Dedifferentiated amniotic fluid mesenchymal stem cell (primary cell): ENCODE results near the gene DPY30.

Experiments used
- DNase-seq: peaks from one replicate; pipeline ENCODE4 v3.0.0-alpha.2; 2016; ENCODE audit errors: extremely low spot score

The DPY30 gene

DNA sequence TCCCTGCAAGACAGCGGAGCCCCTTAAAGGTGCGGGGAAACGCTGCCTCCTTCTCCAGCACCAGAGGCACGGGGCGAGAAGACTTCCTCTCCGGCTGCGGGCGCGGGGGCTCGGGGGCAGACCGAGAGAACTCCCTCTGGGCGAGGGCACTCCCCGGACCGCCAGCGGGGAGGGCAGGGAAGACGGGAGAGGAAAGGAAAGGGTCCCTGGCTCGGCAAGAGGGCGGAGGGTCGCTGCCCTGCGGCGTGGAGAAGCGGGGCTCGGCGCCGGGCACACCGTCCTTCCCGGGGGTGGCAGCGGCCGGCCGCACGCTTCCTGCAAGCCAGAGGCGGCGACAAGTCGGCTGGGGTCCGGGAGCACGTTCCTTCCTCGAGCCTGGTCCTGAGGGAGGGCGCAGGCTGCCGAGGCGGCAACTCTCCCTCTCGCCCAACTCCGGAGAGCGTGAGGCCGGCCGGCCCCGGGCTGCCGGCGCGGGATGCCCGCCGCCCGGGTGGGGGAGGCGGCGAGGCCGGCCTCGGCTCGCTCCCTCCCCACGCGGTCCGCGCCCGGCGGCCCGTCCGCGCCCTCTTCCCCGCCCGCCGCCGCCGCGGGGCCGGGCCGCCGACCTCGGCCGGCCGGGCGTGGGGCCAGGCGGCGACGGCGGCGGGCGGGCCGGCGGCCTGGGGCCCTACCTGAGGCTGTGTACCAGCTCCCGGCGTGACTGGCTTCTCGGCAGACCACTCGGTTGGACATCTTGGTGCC, 29.9 kb downstream of the DPY30 start:
- DNase-seq, result no peak

- no peak for DNase-seq
These were observed 30.6 kb downstream of the DPY30 start for GRCh38 chr2:32008805-32009515.

- no peak for DNase-seq
These were observed 32.5 kb downstream of the DPY30 start for GRCh38 chr2:32007121-32007391.

DNA sequence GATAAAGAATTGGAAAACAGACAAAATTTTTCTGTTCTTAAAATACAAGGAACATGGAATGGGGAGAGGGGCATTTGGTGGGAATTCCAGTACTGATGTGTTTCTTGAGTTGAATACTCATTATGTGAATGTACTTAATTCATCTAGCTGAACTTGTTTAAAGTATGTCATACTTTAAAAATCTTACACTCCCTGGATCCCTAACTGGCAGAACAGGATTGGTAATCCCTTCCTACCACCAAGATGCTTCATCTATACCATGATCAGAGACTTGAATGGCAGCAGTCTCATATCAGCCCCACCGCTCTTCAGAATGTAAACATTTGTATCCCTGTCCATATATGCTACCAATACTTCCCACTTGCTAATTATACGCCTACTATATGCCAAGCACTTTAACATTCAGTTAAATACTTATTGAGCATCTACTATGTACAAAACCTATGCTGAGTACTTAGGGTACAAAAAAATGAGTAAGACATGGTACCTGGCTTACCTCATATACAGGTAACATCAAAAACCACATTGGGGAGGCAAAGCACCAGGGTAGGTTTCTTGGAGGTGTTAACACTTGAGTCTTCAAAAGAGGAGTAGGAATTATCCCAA, 34.1 kb downstream of the DPY30 start:
- no peak for DNase-seq

GRCh38 chr2:32003791-32004190, 35.8 kb downstream of the DPY30 start:
- no peak for DNase-seq

DNA sequence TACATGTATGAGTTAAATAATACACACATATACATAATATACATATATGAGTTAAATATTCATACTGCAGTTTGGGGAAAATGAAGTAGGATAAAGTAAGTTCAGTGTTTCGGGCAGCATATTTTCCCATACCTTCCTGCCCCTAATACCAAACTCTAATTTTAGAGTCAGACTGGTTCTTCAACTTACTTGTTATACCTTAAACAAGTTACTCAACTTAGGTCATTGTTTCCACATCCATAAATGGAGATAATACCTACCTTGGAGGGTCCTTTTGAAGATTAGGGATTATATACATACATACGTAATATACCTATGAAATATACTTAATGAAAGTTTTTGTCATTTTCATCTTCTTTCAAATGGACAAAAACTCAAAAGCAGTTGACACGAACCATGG, 37.2 kb downstream of the DPY30 start:
- no peak for DNase-seq

DNA sequence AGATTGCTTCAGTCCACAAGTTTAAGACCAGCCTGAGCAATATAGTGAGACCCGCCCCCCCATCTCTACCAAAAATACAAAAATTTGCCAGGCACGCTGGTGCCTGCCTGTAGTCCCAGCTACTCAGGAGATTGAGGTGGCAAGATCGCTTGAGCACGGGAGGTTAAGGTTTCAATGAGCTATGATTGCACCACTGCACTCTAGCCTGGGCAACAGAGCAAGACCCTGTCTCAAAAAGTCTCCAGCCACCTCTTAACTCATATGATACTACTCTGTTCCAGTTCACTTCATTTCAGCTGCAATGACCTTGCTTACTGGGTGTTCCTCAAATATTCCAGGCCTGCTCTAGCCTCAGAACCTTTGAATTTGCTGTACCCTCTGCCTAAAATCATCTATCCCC, 40.2 kb downstream of the DPY30 start:
- no peak for DNase-seq

DNA sequence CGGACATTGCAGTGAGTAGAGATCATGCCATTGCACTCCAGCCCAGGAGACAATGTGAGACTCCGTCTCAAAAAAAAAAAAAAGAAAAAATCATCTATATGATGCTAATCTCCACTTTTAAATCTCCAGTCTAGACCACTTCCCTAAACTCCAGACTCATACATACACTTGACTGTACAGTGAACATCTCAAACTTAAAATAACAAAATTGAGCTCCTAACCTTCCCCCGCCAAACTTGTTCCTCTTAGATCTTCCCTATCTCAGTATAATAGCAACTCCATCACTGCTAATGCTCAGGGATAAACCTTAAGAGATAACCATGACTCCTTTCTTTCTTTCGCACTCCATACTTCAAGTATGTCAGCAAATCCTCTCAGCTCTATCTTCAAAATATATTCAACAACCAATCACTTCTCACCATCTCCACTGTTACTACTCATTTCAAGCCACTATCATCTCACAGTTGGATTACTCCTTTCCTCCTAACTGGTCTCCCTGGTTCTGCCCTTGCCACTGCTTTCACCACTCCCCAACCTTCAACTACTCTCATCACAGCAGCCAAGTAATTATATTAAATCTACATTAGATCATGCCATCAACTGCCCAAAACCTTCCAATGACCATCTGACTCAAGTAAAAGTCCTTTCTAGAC, 40.7 kb downstream of the DPY30 start:
- no peak for DNase-seq

- no peak for DNase-seq
These were observed 42.0 kb downstream of the DPY30 start for GRCh38 chr2:31997653-31998052.

DNA sequence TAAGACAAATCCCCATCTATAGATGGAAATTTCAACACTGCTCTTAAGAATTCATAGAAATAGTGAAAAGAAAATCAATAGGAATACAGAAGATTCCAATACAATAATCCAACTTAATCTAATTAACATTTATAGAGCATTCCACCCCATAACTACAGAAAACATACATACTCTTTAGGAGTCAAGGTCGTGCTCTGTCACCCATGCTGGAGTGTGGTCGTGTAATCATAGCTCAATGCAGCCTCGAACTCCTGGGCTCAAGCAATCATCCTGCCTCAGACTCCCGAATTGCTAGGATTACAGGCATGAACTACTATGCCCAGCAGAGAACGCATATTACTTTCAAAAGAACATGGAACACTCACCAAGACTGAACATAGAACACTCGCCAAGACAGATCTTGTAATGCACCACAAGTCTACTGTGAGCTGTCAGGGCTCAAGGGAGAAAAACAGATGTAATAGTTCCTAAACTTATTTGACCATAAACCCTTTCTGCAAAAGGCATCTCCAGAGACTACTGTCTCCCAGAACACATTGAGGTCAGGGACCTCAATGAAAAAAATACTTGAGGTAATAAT, 42.9 kb downstream of the DPY30 start:
- no peak for DNase-seq

GRCh38 chr2:31992934-31993333, 46.7 kb downstream of the DPY30 start:
- no peak for DNase-seq

- DNase-seq, result no peak
These were observed 47.5 kb downstream of the DPY30 start for GRCh38 chr2:31992025-31992579.

DNA sequence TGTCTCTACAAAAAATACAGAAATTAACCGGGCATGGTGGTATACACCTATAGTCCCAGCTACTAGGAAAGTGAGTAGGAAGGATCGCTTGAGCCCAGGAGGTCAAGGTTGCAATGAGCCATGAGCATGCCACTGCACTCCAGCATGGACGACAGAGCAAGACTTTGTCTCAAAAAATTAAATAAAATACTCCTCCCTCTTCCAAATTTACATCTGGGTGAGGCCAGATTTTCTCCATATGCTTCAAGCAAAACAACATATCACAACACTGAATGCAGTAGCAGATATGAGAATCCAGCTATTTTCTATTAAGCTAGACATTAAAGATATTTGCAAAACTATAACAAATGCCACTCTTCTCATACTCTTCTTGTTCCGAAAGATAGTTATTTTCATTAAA, 49.7 kb downstream of the DPY30 start:
- DNase-seq, result no peak

GRCh38 chr2:31987454-31988220, 52.0 kb downstream of the DPY30 start:
- DNase-seq, result no peak

DNA sequence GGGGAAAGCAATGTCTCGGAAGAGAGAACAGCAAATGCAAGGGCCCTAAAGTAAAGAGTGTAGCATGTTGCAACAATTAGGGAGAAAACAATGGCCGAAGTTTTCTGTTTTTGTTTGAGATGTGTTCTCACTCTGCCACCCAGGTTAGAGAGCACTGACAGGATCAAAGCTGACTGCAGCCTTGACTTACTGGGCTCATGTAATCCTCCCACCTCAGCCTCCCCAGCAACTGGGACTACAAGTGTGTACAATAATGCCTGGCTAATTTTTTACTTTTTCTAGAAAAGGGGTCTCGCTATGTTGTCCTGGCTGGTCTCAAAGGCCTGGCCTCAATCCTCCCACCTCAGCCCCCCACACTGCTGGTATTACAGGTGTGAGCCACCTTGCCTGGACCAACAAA, 52.7 kb downstream of the DPY30 start:
- DNase-seq, result no peak

DNA sequence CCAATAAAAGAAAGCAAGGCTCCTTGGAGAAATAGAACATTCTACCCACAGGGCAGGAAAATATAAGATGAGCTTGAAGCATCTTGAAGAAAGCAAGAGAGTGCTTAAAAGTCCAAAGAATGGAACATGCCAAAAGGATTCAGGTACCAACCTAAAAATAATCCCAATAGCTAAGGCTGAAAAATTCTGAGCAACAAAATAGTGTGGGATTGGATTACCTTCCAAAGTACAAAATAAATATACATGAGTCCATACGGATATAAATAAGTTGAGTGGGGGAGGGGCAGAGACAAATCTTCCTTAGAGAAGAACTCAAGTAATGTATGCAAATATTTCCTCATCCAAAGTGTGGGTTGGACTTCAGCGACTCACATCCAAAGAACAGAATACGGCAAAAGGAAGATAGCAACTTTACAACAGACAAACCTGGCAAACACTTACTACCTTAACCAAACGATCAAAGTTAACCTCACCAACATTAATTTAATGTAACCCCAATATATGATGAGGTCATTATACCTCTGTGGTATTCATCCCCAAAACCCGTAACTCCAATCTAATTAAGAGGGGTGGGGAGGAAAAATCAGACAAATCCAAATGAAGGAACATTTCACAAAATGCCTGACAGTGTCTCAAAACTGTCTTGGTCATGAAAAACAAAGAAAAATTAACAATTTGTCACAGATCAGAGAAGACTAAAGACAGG, 55.7 kb downstream of the DPY30 start:
- DNase-seq, result no peak

GRCh38 chr2:31980674-31981356, 58.8 kb downstream of the DPY30 start:
- no peak for DNase-seq

DNA sequence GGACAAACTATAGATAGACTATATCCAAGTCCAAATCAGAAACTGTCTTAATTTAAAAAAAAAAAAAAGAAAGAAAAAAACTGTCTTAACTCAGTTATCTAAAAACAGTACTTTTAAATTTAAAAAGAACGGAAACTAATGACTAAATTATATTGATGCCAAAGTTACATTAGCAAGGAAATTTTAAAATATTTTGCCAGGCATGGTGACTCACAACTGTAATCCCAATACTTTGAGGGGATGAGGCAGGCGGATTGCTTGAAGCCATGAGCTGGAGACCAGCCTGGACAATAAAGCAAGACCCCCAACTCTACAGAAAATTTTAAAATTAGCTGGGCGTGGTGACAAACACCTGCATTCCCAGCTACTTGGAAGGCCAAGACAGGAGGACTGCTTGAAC, 59.6 kb downstream of the DPY30 start:
- no peak for DNase-seq

- DNase-seq, result no peak
These were observed 60.6 kb downstream of the DPY30 start for GRCh38 chr2:31979018-31979417.

DNA sequence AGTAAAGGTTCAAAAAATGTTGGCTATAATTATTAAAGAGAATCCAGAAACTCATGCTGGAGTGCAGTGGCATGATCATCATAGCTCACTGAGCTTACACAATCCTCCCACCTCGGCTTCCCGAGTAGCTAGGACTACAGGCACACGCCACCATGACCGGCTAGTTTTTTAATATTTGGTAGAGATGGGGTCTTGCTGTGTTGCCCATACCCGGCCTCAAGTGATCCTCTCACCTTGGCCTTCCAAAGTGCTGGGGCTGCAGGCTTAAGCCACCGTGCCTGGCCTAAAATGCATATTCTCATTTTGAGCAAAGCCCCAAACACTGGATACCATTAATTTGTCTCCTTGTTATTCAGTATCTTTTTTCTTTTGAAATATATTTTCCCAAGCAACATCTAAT, 61.2 kb downstream of the DPY30 start:
- no peak for DNase-seq
